ENCODE data around the gene TAS2R10.

TAS2R10 gene

GRCh38 chr12:10779103-10779502 is 47.1 kb downstream of the TAS2R10 start:
- DNase-seq (ENCODE audit: low read depth in 2 of 2): no peak
